Fibroblast of villous mesenchyme (primary cell): ENCODE measurements around the gene ATP2A1. TPM values are rescaled to one million over a fixed set of nuclear protein-coding genes. Genes with fewer than 3 reads are reported as not detected.

Source experiments
- DNase-seq: peaks from one replicate; pipeline ENCODE4 v3.0.0-alpha.2; 2010; ENCODE audit warnings: low read depth
- H3K4me3 ChIP-seq: 2 replicates; pipeline ENCODE4 v1.5.1; 2011; ENCODE audit warnings: low read depth, mild to moderate bottlenecking, low read length
- CTCF ChIP-seq: IDR thresholded peaks from 2 replicates; pipeline ENCODE4 v1.5.1; 2012; ENCODE audit warnings: low read depth, mild to moderate bottlenecking, low read length; ENCODE audit not compliant: insufficient read depth
- total RNA-seq: library from RNA; depleted of rRNA; stranded (reverse); fragments of >200 nt; gene quantifications from 2 replicates; pipeline ENCODE4 v1.2.3, GENCODE V29; 2012

Gene ATP2A1
- total RNA-seq, 1 donor = 0.43 TPM

GRCh38 chr16:28836761-28837064 lies 41.6 kb upstream of the ATP2A1 start:
- no peak for DNase-seq
- TF ChIP-seq CTCF = no peak
- no peak overlapping the region for H3K4me3 ChIP-seq

- no peak for TF ChIP-seq CTCF
- H3K4me3 ChIP-seq = no peak overlapping the region
- DNase-seq = no peak
These were observed 40.4 kb upstream of the ATP2A1 start for GRCh38 chr16:28837672-28838557.

- no peak for TF ChIP-seq CTCF
- no peak for DNase-seq
- no peak overlapping the region for H3K4me3 ChIP-seq
These were observed 39.8 kb upstream of the ATP2A1 start for GRCh38 chr16:28838558-28838918.

DNA sequence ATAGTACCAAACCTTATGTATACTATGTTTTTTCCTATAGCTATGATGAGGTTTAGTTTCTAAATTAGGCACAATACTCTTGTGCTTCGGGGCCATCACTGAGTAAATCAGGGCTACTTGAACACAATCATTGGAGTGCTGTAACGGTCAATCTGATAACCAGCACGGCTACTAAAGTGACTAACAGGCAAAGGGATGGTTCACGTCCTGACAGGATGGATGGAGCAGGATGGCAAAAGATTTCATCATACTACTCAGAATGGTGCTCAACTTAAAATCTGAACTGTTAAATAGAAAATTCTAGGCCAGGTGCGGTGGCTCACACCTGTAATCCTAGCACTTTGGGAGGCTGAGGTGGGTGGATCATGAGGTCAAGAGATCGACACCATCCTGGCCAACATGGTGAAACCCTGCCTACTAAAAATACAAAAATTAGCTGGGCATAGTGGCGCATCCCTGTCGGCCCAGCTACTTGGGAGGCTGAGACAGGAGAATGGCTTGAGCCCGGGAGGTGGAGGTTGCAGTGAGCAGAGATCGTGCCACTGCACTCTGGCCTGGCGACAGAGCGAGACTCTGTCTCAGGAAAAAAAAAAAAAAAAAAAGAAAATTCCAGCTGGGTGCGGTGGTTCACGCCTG lies 39.2 kb upstream of the ATP2A1 start:
- H3K4me3 ChIP-seq = no peak overlapping the region
- DNase-seq = no peak
- no peak for TF ChIP-seq CTCF

DNA sequence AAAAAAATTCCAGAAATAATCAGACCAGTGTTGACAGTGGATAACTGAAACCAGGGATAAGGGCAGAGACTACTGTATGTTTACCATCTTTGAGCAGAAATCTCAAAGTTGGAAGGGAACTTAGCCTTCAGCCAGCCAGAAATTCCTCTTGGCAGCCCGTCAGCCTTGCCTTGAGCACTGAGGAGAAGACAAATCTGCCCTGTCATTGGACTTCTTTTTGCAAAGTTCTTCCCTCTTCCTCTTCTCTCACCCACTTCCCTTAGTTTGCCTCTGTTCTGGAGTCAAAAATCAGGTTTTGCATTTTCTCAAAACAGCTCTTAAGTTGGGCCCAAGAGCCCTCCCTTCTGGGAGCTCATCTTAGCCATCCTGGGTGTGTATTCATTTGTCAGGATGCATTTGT lies 38.4 kb upstream of the ATP2A1 start:
- TF ChIP-seq CTCF = no peak
- DNase-seq = no peak
- no peak overlapping the region for H3K4me3 ChIP-seq

GRCh38 chr16:28842696-28843095 lies 35.6 kb upstream of the ATP2A1 start:
- TF ChIP-seq CTCF = no peak
- no peak for DNase-seq
- no peak overlapping the region for H3K4me3 ChIP-seq
